Esophagus (tissue), 2 donors: ENCODE data around the gene ZNF787. TPM values are rescaled to one million over a fixed set of nuclear protein-coding genes. Genes with fewer than 3 reads are reported as not detected.
A peak's percentile ranks its signal among the peaks of the same experiment; 100 is the strongest.

Experiments used
- H3K27ac ChIP-seq, 2 donors: one replicate each; pipeline ENCODE4 v1.5.1; 2013; ENCODE audit warnings: low read depth in 2 of 2, mild to moderate bottlenecking in 2 of 2, inconsistent platforms in 1 of 2, low read length in 1 of 2, moderate library complexity in 1 of 2
- H3K27me3 ChIP-seq, 2 donors: one replicate each; pipeline ENCODE4 v1.6.1; 2013; ENCODE audit warnings: low read length in 2 of 2, control low read depth in 1 of 2, mild to moderate bottlenecking in 1 of 2; ENCODE audit not compliant: insufficient read depth in 2 of 2, control insufficient read depth in 1 of 2
- H3K36me3 ChIP-seq, 2 donors: one replicate each; pipeline ENCODE4 v1.6.1; 2013; ENCODE audit warnings: low read length in 1 of 2; ENCODE audit not compliant: control insufficient read depth in 2 of 2, insufficient read depth in 2 of 2
- H3K4me1 ChIP-seq, 2 donors: one replicate each; pipeline ENCODE4 v1.6.1; 2013; ENCODE audit warnings: low read length in 1 of 2; ENCODE audit not compliant: control insufficient read depth in 2 of 2, insufficient read depth in 2 of 2
- H3K4me3 ChIP-seq, 2 donors: one replicate each; pipeline ENCODE4 v1.5.1; 2013; ENCODE audit warnings: low read length in 2 of 2, mild to moderate bottlenecking in 2 of 2, low read depth in 1 of 2, moderate library complexity in 1 of 2
- H3K9me3 ChIP-seq, 2 donors: one replicate each; pipeline ENCODE4 v1.6.1; 2013; ENCODE audit warnings: mild to moderate bottlenecking in 2 of 2, low read depth in 1 of 2, low read length in 1 of 2, moderate library complexity in 1 of 2; ENCODE audit not compliant: control insufficient read depth in 2 of 2, insufficient read depth in 1 of 2
- WGBS, 2 donors: extraction: QIAGEN DNeasy Blood & Tissue Kit; methylation state at CpG; one replicate each; pipeline ENCODE4 v1.1.7; 2013; 5-methylcytosine and 5-hydroxymethylcytosine counted together
- polyA plus RNA-seq, 2 donors: library from polyadenylated mRNA; stranded (reverse); fragments of 200-250 nt; gene quantifications; one replicate each; pipeline ENCODE4 v1.2.3, GENCODE V29; 2013
- donor health status: healthy with polysubstance abuse.
- donor health status: Bipolar disorder and iron deficiency.

Gene ZNF787
- polyA plus RNA-seq, 2 donors = 17.0 to 19.0 TPM

GRCh38 chr19:56117376-56117884 lies 3.7 kb downstream of the ZNF787 start:
- peaks cover 22 to 46% of the 10 kb centered on the region in 2 donors for H3K4me1 ChIP-seq
- H3K27me3 ChIP-seq = no peaks in the 10 kb centered on the region
- WGBS, 2 donors = 74 to 75% methylated on average over 14 of the region's 14 CpGs
- no peaks in the 10 kb centered on the region for H3K36me3 ChIP-seq
- H3K27ac ChIP-seq = peak overlapping the region; percentile 52 to 83
- no peaks in the 10 kb centered on the region for H3K9me3 ChIP-seq
- no peak overlapping the region for H3K4me3 ChIP-seq

GRCh38 chr19:56116606-56117005 lies 4.5 kb downstream of the ZNF787 start:
- Histone ChIP-seq H3K36me3 (no peaks in the 10 kb centered on the region), H3K27ac (peak overlapping the region in 1 of 2 donors; percentile 7), H3K9me3 (no peaks in the 10 kb centered on the region), H3K4me3 (no peak overlapping the region), H3K4me1 (peaks cover 22 to 48% of the 10 kb centered on the region in 2 donors), H3K27me3 (no peaks in the 10 kb centered on the region)
- WGBS, 2 donors = 92% methylated on average over 6 of the region's 6 CpGs

- no peaks in the 10 kb centered on the region for H3K36me3 ChIP-seq
- H3K27me3 ChIP-seq = no peaks in the 10 kb centered on the region
- H3K27ac ChIP-seq = no peak overlapping the region
- peaks cover 27 to 55% of the 10 kb centered on the region in 2 donors for H3K4me1 ChIP-seq
- H3K4me3 ChIP-seq = no peak overlapping the region
- no peaks in the 10 kb centered on the region for H3K9me3 ChIP-seq
- WGBS, 2 donors = 93 to 94% methylated on average over 21 of the region's 21 CpGs
Measured at GRCh38 chr19:56115490-56115889, 5.6 kb downstream of the ZNF787 start.

- no peak overlapping the region for H3K27ac ChIP-seq
- H3K4me1 ChIP-seq = peaks cover 27 to 52% of the 10 kb centered on the region in 2 donors
- no peaks in the 10 kb centered on the region for H3K27me3 ChIP-seq
- no peaks in the 10 kb centered on the region for H3K9me3 ChIP-seq
- H3K4me3 ChIP-seq = no peak overlapping the region
- 89 to 91% methylated on average over 10 of the region's 10 CpGs for WGBS, 2 donors
- H3K36me3 ChIP-seq = no peaks in the 10 kb centered on the region
Measured at GRCh38 chr19:56114778-56115110, 6.4 kb downstream of the ZNF787 start.

- no peaks in the 10 kb centered on the region for H3K36me3 ChIP-seq
- no peaks in the 10 kb centered on the region for H3K27me3 ChIP-seq
- 68 to 79% methylated on average over 16 to 19 of the region's 19 CpGs for WGBS, 2 donors
- no peak overlapping the region for H3K27ac ChIP-seq
- H3K4me1 ChIP-seq = peaks cover 26 to 50% of the 10 kb centered on the region in 2 donors
- H3K9me3 ChIP-seq = no peaks in the 10 kb centered on the region
- no peak overlapping the region for H3K4me3 ChIP-seq
Measured at GRCh38 chr19:56114051-56114777, 6.9 kb downstream of the ZNF787 start.

- Histone ChIP-seq H3K36me3 (no peaks in the 10 kb centered on the region), H3K4me3 (no peak overlapping the region), H3K27ac (no peak overlapping the region), H3K9me3 (no peaks in the 10 kb centered on the region), H3K27me3 (no peaks in the 10 kb centered on the region), H3K4me1 (peaks cover 21 to 49% of the 10 kb centered on the region in 2 donors)
- WGBS, 2 donors = 68 to 69% methylated on average over 20 of the region's 20 CpGs
Measured at GRCh38 chr19:56113074-56113632, 7.9 kb downstream of the ZNF787 start.

- Histone ChIP-seq H3K36me3 (peaks cover 0 to 2% of the 10 kb centered on the region in 2 donors), H3K4me1 (peaks cover 16 to 44% of the 10 kb centered on the region in 2 donors), H3K27me3 (no peaks in the 10 kb centered on the region), H3K9me3 (no peaks in the 10 kb centered on the region), H3K4me3 (no peak overlapping the region), H3K27ac (peak overlapping the region in 1 of 2 donors; percentile 26)
- WGBS, 2 donors = 43 to 44% methylated on average over 10 of the region's 10 CpGs
Measured at GRCh38 chr19:56112313-56112709, 8.8 kb downstream of the ZNF787 start.

- H3K36me3 ChIP-seq = peaks cover 0 to 2% of the 10 kb centered on the region in 2 donors
- 50 to 54% methylated on average over 24 of the region's 24 CpGs for WGBS, 2 donors
- H3K9me3 ChIP-seq = no peaks in the 10 kb centered on the region
- peaks cover 16 to 42% of the 10 kb centered on the region in 2 donors for H3K4me1 ChIP-seq
- no peak overlapping the region for H3K4me3 ChIP-seq
- no peaks in the 10 kb centered on the region for H3K27me3 ChIP-seq
- H3K27ac ChIP-seq = peak overlapping the region; percentile 37 to 42
Measured at GRCh38 chr19:56111601-56112312, 9.3 kb downstream of the ZNF787 start.

- Histone ChIP-seq H3K4me3 (no peak overlapping the region), H3K27me3 (no peaks in the 10 kb centered on the region), H3K9me3 (no peaks in the 10 kb centered on the region), H3K36me3 (peaks cover 0 to 6% of the 10 kb centered on the region in 2 donors), H3K27ac (peak overlapping the region; percentile 37 to 42), H3K4me1 (peaks cover 22 to 44% of the 10 kb centered on the region in 2 donors)
- 38 to 51% methylated on average over 12 of the region's 12 CpGs for WGBS, 2 donors
Measured at GRCh38 chr19:56110515-56111448, 10.3 kb downstream of the ZNF787 start.
